Vagina (tissue), 2 donors: Measurements from ENCODE around the gene SMIM43.

Source experiments
- POLR2A ChIP-seq, 2 donors: fragments of 450-650 bp; IDR thresholded peaks; one replicate each; pipeline ENCODE4 v1.6.1; 2017; ENCODE audit warnings: antibody characterized with exemption in 2 of 2, mild to moderate bottlenecking in 2 of 2, moderate library complexity in 2 of 2
- TF ChIP-seq, protein P1 (sequence below), 3 experiments: fragments of 450-650 bp in 2 of 3; fragments of 200-600 bp in 1 of 3; sonication (generic) in 1 of 3; IDR thresholded peaks; one replicate each; pipeline ENCODE4 v1.5.1; 2017 to 2019; ENCODE audit warnings: antibody characterized with exemption in 3 of 3, mild to moderate bottlenecking in 2 of 3, moderate library complexity in 2 of 3

DNA sequence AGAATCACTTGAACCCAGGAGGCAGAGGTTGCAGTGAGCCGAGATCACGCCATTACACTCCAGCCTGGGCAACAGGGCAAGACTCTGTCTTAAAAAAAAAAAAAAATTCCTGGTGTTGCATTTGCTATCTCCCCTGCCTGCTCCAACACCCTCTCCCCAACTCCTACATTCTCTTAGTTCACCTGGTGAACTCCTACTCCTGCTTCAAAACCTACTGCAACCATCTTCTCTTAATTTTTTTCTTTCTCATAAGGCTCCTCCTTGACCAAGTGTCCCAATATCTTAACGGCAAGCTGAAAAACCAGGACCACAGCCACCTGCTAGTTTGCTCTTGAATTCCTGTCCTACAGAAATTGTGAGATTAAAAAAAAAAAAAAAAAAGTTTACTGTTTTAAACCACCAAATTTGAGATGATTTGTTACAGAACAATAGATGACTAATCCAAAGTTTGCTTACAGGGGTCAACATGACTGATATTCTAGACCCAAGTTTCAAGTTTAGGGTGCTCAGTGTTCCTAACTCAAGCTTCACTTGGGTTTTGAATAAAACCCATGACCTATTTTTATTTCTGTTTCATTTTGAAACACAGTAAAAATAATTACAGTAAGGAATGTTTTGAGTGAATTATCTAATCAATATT, 55.1 kb downstream of the SMIM43 start:
- TF ChIP-seq, protein P1, sequence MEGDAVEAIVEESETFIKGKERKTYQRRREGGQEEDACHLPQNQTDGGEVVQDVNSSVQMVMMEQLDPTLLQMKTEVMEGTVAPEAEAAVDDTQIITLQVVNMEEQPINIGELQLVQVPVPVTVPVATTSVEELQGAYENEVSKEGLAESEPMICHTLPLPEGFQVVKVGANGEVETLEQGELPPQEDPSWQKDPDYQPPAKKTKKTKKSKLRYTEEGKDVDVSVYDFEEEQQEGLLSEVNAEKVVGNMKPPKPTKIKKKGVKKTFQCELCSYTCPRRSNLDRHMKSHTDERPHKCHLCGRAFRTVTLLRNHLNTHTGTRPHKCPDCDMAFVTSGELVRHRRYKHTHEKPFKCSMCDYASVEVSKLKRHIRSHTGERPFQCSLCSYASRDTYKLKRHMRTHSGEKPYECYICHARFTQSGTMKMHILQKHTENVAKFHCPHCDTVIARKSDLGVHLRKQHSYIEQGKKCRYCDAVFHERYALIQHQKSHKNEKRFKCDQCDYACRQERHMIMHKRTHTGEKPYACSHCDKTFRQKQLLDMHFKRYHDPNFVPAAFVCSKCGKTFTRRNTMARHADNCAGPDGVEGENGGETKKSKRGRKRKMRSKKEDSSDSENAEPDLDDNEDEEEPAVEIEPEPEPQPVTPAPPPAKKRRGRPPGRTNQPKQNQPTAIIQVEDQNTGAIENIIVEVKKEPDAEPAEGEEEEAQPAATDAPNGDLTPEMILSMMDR (IDR thresholded peaks at IDR 0.05): no peak
- TF ChIP-seq POLR2A (IDR thresholded peaks at IDR 0.05): no peak
